Activated CD4-positive, CD25-positive, alpha-beta regulatory T cell treated with anti-CD3 and anti-CD28 coated beads, Interleukin-2, amount 50 U/mL, for 24 hours (primary cell): Measurements from ENCODE around the gene SIRPA.
"Not testable (repeated sequence)": the region's sequence is repeated elsewhere in the genome, so short reads cannot be mapped to it uniquely, and the experiment has no call there.

Experiments used
- ATAC-seq, 2 donors: fragments of 150-1000 bp; cut with Tn5 transposase; one replicate each; pipeline ENCODE4 v1.10.0; 2021; ENCODE audit warnings: mild to moderate bottlenecking in 1 of 2, moderate library complexity in 1 of 2

The SIRPA gene

DNA sequence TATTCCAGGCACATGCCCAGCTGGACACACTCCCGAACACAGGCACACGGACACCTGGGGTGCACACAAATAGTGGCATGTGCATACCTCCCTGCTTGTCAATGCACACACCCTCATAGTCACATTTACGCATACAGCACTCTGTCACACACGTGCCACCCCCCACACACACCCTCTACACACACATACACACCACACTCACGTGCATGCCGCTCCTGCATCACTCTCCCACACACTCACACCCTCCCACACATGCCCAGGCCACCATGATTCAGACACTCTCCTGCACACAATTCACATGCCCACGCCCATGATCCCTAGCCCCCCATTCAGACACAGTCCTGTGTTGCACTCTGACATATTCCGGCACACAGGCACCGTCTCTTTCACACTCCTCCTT, 13.0 kb downstream of the SIRPA start:
- no peak for ATAC-seq

DNA sequence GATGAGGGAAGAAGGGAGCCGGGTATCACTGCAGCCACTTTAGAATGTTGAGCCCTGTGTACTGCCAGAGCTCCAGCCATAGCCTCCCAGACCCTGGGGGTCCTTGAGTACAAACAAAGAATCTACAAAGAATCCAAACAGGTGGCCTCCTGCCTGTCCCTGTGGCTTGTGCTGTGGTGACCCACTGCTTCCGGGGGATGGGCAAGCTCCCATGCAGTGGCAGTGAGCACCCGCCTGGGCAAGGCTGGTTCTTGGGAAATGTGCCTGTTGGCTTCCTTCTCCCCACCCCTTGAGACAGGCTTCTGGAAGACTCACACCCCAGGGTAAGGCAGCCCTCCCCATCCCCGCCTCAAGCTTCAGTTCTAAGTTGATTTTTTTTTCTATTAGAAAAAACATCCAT, 13.9 kb downstream of the SIRPA start:
- ATAC-seq, result no peak

DNA sequence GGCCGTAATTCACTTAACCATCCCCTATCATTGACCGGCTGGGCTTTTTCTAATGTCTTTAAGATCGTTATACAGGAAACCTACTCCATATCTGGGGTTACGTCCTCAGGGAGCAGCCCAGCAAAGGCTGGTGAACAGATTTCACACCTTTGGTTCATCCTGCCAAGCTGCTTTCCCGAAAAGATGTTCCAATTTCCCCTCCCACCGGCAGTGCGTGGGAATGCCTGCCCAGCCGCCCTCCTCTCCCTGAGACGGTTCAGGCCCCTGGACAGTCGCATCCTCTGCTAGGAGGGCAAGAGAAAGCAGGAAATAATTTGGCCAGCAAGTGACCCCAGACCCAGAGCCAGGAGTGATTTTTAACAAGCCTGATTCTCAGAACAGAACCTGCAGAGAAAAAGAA, 16.3 kb downstream of the SIRPA start:
- no peak for ATAC-seq

DNA sequence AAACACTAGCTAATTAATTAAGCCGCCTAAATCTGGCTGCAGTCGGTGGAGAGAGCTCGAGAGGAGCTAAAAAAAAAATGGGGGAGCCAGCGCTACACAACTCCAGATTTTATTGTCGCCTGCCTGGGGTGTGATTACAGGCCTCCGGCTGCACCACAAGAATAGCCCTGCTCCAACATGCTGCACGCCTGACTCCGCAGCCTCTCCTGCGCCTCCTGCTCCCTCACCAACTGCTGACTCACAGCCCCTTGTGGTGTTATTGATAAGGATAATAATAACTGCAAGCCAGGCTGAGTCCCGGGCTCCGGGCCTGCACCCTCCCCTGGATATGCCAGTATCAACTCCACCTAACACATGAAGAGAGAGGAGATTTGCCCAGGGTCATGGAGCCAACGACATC, 16.8 kb downstream of the SIRPA start:
- no peak for ATAC-seq

DNA sequence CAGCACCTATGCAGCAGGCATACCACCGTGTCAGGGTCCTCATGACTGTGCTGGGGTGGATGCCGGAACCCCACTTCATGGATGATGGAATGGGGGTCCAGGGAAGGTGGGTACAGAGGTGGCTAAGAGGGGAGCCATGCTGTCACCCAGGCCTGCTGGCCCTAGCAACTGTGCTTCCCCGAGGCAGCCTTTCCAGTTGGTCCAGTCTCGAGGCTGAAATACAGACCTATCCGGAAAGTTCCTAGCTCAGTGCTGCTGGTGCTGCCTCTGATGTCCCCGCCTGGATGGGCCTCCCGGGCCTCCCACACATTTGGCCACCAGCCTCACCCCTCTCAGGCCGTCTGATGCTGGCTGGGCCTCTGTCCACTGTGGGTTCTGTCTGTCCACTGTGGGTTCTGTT, 17.4 kb downstream of the SIRPA start:
- ATAC-seq, result no peak

DNA sequence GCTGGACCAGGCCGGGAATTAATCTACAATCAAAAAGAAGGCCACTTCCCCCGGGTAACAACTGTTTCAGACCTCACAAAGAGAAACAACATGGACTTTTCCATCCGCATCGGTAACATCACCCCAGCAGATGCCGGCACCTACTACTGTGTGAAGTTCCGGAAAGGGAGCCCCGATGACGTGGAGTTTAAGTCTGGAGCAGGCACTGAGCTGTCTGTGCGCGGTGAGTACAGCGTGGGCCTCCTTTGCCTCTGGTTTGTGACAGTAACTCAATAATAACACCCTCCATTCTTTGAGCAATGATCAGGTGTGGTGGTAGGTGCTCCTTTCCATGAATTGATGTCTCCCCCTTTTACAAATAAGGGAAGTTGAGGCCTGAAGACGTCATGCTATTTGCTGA, 20.0 kb downstream of the SIRPA start:
- ATAC-seq, result not testable (repeated sequence)

DNA sequence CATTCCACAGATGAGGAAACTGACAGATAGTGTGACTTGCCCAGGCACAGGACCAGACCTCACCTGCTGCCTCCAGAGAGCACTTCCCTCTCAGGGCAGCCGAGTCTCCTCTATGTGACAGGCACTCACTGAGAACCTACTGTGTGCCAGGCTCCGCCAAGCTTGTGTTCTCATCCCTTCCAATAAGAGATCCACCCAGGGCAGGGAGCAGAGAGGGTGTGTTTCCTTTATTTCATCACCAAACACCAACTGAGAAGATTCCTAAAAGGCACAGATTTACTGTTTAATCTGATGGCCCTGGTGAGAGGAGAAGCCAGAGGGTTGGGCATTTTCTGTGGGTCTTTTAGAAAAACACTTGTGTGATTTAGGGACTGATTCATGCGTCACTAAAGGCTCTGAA, 20.5 kb downstream of the SIRPA start:
- no peak for ATAC-seq

DNA sequence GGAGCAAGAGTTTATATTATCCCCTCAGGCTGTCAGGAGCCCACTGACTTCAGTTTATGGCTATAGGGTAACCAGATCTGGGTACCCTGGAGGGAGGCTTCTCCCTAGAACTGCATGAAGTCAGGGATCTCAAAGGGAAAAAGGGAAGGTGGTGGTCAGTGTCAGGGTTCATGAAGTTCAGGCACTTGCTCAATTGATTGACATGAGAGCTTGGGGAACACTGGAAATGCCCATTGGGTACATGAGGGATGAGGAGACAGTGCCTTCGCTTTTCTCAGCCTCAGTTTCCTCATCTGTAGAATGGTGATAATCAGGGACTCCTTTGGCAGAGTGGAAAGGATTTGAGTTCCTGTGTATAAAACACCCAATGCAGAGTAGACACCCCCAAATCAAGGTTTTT, 22.6 kb downstream of the SIRPA start:
- no peak for ATAC-seq

DNA sequence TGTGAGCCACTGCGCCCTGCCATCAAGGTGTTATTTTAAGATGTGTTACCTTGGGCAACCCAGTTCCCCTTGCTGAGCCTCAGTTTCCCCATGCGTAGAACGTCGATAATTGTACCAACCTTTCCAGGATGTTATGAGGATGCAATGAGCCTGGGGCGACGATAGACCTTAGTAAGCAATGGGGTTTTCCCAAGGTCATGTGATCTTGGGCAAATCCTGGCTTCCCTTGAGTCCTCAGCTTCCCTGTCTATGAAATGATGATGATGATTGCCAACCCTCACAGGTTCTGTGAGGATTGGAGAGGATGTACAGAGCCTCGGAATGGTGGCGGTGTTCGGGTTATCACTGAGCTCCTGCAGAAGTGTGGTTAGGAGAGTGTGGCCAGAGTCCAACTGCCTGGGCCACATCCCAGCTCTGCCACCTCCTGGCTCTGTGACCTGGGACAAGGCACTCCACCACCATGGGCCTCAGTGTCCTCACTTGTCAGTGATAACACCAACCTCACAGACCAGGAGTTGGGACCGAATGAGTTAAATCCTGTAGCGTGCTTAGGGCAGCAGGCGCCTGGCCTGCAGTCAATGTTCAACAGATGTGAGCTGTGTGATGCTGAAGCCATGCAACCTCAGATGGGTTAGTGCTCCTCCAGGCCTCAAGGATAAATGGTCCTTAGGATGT, 23.4 kb downstream of the SIRPA start:
- no peak for ATAC-seq

DNA sequence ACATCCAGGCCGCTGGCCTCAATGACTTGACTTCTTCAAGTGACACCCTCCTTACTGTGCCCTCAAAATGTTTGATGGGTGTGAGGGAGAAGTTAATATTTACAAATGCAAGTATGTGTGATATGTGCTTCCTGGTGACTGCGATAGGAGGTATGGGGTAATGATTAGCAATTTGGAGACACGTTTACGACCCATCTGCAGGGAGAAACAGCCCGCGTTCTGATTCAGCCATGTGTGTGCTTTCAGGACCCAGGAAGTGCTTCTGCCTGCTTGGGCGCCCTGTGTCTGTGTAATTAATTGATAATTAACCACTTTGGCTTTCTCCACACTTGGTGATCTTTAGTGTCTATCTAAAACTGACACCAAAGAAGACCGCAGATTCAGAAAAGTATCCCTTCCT, 25.0 kb downstream of the SIRPA start:
- no peak for ATAC-seq

DNA sequence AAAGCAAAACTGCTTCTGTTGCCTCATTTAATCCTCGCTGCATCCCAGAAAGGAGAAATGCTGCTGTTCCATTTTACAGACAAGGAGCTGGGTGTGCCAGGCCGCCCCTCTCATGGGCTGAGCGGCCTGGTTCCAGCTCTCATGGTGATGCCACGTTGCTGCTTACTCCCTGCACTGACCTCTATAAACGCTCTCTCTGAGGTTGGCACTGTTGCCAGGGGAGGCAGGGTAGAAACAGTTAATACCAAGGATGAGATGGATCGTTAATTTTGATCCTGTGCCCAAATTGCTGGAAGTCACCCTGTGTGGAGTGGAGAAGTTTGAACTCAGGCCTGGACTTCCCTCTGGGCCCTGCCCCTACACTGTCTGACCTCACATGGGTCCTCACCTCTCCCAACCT, 25.6 kb downstream of the SIRPA start:
- no peak for ATAC-seq

DNA sequence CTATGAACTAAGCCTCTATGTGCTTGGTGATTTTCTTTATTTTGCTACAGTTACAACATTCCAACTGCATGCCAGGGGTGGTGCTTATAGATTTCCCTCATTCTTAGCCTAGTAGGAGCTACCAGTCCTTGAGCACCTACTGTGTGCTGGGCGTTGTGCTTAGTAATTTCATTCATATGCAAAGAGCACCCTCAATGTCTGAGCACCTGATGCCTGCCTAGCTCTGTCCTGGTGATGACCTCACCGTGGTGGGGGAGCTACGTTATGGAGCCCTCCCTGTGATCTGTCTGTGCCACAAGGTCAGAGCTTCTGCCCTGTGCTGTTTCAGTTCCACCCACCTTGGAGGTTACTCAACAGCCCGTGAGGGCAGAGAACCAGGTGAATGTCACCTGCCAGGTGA, 26.8 kb downstream of the SIRPA start:
- ATAC-seq, result not testable (repeated sequence)

DNA sequence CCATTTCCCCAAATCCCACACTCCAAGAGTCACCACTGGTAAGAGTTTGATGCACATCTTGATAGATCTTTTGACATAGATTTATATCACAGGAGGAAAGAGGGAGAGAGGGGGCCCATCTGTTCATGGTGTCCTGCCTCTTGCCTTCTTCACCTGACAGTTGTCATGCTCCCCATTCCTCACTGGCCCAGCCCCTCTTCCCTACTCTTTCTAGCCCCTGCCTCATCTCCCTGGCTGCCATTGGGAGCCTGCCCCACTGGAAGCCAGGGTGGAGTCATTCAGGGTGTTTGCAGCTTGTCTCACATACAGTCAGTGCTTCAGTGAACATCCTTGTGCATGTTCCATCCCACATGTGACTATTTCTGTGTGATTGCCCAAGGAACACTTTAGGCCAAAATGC, 27.6 kb downstream of the SIRPA start:
- ATAC-seq, result no peak

DNA sequence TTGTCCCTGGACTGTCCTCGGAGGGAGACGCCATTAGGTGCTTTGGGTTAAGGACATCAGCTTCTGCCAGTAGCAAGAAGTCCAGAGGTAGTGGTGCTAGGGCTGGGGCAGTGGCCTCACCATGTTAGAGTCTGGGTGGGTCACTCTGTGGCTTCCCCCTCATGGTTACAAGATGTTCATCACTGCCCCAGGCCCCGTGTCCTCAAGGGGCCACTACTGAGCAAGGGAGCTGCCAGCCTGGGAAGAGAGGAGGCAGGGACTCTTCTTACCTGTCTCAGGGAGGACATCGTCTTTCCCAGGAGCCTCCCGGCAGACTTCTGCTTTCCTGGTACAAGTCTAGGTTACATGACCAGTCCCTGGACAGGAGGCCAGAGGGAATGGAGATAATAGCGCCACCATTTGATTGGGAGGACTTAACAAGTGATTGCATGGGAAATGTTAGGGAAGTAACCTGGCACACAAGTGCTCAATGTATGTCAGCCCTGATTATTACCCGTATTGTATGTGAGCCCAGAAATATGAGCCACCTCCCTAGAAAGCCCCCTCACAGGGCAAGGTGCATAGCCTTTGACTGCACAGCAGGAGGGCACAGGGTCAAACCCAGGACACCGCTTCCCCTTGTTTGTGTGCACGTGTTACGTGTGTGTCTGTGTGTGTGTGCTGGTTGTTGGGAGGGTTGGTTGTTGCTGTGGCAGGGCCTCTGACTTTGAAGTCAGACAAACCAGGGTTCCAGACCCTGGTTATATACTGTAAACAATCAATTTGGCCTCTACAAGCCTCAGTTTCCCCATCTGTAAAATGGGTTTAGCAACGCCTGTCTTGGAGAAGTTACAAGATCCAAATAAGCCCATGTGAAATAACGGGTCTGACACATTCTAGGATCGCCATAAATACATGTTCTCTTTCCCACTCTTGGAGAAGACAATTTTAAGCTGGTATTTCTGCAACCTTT, 30.0 kb downstream of the SIRPA start:
- ATAC-seq, result no peak

DNA sequence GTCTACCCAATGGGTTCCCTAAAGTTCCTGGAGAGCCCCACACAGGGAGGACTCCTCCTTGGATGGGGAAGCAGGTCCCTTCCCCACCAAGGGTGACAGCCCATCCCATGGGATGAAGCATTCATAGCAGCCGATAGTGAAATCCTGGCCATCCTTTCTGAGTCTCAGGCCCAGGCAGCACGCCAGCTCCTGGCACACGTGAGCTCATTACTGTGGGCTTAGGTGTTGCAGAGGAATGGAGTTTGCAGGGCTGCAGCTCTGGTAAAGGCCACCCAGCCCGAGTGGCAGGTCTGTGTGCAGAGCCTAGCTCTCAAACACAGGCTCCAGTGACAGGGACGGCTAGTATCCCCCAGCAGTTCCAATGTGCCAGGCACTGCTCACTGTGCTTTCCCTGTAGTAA, 31.0 kb downstream of the SIRPA start:
- no peak for ATAC-seq

DNA sequence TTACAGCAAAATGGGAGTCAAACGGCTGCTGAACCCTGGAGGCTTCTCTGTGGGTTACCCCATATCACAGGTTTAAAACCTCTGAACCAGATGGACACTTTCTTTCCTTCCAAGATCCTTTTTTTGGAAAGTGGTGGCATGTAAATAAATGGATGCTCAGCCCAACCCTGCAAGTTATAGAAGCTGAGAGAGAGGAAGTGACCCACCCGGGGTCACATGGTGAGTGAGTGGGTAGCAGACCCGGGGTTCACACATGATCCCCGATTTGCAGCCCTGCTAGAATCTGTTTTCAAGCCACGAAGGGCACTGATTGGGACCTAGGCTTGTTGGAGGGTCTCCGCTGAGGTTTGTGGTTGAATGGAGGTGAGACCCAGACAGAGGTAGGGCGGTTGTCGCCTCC, 32.0 kb downstream of the SIRPA start:
- ATAC-seq, result no peak

DNA sequence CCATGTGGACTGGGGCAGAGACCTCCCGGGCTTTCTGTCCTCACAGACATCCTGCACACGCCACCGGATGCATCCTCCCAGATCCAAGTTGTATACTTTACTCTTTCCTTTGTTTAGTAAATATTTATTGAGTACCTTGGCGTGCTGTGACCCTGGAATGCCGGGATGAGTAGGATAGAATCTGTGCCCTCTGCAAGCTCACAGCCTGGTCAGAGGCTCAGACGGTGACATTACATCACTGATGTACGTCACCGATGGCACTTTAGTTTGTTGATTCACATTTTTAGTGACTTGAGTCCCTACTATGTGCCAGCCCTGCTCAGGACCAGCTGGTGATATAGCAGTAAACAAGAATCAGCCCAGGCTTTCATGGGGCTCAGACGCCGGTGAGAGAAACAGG, 32.9 kb downstream of the SIRPA start:
- ATAC-seq, result no peak

DNA sequence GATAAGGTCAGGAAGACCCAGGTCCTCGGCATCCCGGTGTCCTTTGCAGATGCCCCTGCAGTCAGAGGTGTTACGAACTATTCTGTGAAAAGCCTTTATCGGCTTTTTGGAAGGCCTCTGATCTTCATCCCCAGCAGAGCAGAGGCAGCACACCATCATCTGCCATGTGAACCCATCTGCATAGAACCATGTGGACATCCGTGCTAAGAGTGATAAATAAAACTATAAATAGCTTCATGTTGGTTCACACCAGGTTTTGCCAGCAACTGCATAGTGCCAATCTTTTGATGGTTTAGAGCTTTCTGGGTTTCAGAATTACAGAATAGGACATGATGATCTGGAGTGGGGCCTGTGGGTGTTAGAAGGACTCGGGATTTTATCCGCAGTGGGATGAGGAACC, 33.6 kb downstream of the SIRPA start:
- no peak for ATAC-seq

DNA sequence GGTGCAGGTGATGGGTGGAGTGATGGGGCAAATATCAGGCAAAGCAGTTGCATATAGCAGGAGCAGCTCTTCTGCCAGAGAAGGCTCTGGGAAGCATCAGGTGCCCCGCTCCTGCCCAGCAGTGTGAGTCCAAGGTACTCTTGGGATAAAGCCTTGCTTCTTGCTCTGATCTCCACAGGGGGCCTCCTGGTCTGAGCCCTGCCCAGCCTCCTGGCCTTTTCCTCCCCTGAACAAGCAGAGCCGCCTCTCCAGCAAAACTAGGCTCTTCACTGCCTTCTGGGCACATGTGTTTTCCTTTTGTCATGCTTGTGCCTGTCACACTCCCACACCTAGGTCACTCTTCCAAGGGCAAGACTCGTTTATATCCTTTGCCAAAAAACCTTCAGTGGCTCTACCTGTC, 34.3 kb downstream of the SIRPA start:
- no peak for ATAC-seq

DNA sequence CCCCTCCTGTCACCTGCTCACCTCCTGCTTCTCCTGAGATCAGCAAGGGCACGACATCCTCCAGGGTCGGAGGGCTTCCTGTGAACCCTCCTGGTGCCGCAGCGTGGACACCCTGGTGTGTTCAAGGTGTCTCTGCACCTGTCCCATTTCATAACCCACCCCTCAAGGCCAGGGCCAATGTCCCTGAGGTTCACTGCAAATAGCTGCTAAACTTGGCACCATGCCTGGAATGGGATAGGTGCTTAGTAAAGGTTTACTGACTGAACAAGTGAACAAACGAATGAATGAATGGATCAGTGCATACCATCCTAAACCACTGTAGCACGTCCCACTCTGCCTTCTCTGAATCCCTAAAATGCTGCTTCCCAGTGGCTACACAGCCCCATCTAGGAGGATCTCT, 35.0 kb downstream of the SIRPA start:
- no peak for ATAC-seq

DNA sequence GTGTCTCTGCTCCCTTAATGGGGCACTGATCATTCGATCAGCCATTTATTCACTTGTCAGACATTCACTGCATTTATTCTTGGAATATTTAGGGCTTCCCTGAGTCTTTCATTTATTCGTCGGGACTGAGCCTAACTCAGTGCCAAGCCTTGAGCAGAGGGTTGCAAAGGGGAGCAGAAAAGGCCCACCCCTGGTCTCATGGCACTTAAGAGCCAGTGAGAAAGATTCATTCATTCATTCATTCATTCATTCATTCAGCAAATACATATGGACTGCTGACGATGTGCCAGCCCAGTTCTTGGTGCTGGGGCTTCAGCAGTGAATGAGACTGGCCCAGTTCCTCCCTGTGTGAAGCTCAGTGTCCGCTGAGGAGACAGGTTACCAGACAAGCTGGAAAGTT, 36.6 kb downstream of the SIRPA start:
- ATAC-seq, result no peak

DNA sequence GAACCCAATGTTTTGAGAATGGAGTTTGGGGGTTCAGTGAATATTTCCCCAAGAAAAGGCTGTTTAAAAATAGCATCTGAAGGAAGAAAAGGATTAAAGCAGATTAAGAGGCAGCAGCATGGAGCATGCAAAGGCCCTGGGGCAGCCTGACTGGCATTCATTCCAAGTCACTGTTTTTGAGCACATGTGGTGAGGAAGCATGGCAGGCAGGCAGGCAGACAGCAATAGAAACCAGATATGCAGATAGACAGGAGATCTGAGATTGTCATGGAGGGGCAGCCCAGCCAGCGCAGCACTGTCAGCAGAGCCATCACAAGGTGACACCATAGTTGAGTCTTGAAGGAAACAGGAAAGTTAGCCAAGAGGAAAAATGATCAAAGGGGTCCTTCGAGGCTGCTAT, 37.8 kb downstream of the SIRPA start:
- no peak for ATAC-seq

DNA sequence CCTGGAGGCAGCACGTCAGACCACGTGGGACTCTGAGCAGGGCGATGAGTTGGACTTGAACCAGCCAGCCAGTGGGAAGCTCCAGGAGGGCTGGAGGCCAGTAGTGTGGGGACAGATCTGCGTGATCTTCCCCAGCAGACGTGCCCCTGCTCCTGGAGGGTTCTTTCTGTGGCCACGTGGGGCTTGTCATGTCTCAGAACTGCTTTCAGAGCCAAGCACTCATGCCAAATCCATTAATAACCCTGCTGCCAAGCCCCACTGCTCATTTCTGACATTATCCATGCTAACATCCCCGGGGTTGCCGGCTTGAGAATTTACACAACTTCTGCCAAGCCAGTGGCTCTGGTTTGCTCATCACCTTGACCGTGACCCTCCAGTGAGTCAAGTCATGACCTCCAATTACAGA, 38.3 kb downstream of the SIRPA start:
- no peak for ATAC-seq

DNA sequence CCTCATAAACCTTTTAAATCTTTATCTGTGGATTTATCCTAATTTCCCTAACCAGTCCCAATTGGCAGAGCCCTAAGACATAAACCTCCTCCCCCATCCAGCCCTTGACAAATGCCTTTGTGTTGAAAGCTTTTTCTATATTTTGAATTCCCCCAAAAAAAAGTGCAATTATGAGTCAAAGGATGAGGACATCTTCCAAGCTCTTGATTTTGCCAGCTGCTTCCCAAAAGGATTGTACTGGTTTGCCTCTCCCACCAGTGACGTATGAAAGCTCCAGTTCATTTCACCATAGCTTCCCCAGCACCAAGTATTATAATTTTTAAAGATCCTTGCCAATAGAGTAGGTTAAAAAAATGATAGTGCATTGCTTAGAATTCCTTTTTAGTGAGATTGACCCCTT, 38.9 kb downstream of the SIRPA start:
- ATAC-seq, result no peak
